Measurements from ENCODE around the gene NR6A1.

Gene NR6A1

DNA sequence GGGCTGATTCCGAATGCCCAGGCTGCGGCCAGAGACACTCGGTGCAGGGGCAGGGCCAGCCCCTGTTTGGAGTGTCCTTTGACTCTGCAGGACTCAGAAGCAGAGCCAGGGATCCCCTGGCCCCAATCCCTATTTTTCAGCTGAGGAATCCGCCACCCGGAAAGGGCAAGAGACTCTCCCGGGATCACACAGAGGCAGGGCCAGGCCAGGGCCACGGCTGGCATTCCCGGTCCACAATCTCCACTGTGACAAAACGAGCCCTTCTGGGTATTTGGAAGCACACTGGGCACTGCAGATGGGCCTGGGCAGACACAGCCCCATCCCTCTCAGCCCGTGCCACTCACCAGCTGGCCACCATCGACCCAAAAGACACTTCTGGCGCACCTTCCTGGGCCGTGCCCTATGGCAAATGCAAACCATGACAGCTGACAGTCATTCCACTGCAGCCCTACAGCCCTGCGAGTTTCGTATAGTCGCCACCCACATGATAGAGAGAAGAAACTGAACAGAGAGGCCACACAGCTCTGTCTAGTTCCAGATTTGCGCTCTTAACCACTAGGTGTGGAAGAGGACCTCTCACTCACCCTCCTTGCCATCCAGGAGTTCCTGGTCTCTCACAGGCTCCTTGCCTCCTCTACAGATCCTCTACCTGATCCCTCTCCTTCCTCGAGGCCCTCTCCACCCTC lies 277.2 kb downstream of the NR6A1 start:
- H3K4me3 ChIP-seq (ENCODE audit: low read length): no peak overlapping the region
- no peaks in the 10 kb centered on the region for H3K27me3 ChIP-seq (ENCODE audit: control insufficient read depth, low read length)
- H3K9me2 ChIP-seq (replicated peaks; ENCODE audit: control insufficient read depth, low read length): no peaks in the 10 kb centered on the region
- no peaks in the 10 kb centered on the region for H3F3A ChIP-seq (ENCODE audit: control insufficient read depth, insufficient read depth)
- H3K36me3 ChIP-seq (ENCODE audit: control insufficient read depth, low read length): no peaks in the 10 kb centered on the region
- H4K20me1 ChIP-seq (ENCODE audit: control insufficient read depth, insufficient read depth, low read depth, low read length): no peaks in the 10 kb centered on the region
- H3K9me3 ChIP-seq (ENCODE audit: control insufficient read depth, insufficient read depth, low read length): no peaks in the 10 kb centered on the region
- no peak overlapping the region for H3K4me2 ChIP-seq (ENCODE audit: low read length)
- no peaks in the 10 kb centered on the region for H3K4me1 ChIP-seq (ENCODE audit: control insufficient read depth, low read length)
- H3K79me2 ChIP-seq (ENCODE audit: control insufficient read depth, low read length): no peaks in the 10 kb centered on the region
- TF ChIP-seq EZH2phosphoT487 (IDR thresholded peaks at IDR 0.05; ENCODE audit: borderline replicate concordance, low read length): no peak
- TF ChIP-seq, protein P1, sequence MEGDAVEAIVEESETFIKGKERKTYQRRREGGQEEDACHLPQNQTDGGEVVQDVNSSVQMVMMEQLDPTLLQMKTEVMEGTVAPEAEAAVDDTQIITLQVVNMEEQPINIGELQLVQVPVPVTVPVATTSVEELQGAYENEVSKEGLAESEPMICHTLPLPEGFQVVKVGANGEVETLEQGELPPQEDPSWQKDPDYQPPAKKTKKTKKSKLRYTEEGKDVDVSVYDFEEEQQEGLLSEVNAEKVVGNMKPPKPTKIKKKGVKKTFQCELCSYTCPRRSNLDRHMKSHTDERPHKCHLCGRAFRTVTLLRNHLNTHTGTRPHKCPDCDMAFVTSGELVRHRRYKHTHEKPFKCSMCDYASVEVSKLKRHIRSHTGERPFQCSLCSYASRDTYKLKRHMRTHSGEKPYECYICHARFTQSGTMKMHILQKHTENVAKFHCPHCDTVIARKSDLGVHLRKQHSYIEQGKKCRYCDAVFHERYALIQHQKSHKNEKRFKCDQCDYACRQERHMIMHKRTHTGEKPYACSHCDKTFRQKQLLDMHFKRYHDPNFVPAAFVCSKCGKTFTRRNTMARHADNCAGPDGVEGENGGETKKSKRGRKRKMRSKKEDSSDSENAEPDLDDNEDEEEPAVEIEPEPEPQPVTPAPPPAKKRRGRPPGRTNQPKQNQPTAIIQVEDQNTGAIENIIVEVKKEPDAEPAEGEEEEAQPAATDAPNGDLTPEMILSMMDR (IDR thresholded peaks at IDR 0.05; ENCODE audit: low read depth, low read length, poor library complexity, severe bottlenecking): no peak
- H3K27ac ChIP-seq (ENCODE audit: low read depth, low read length): no peak overlapping the region

DNA sequence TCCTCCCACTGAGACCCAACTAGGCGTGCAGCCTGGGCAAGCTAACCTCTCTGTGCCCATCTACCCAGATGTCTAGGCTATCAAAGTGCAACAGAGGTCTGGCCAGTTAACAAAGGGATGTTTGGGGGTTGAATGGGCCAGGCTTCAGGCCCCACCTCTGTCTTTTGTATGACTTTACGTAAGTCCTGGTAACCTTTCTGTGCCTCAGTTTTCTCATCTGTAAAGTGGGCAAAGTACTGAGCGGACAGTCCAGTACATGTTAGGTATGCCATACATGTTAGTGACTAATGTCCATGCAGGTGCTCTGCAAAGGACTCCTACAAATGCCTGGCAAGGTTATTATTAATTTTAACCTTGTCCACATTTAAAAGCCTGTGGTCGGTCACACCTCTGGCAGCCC lies 277.9 kb downstream of the NR6A1 start:
- Histone ChIP-seq H3K4me3 (ENCODE audit: low read length) (no peak overlapping the region), H3F3A (ENCODE audit: control insufficient read depth, insufficient read depth) (no peaks in the 10 kb centered on the region), H3K9me2 (replicated peaks; ENCODE audit: control insufficient read depth, low read length) (no peaks in the 10 kb centered on the region), H3K4me1 (ENCODE audit: control insufficient read depth, low read length) (no peaks in the 10 kb centered on the region), H3K4me2 (ENCODE audit: low read length) (no peak overlapping the region), H3K36me3 (ENCODE audit: control insufficient read depth, low read length) (no peaks in the 10 kb centered on the region), H3K27ac (ENCODE audit: low read depth, low read length) (no peak overlapping the region), H3K79me2 (ENCODE audit: control insufficient read depth, low read length) (no peaks in the 10 kb centered on the region), H4K20me1 (ENCODE audit: control insufficient read depth, insufficient read depth, low read depth, low read length) (no peaks in the 10 kb centered on the region), H3K27me3 (ENCODE audit: control insufficient read depth, low read length) (no peaks in the 10 kb centered on the region), H3K9me3 (ENCODE audit: control insufficient read depth, insufficient read depth, low read length) (no peaks in the 10 kb centered on the region)
- TF ChIP-seq, protein P1 (IDR thresholded peaks at IDR 0.05; ENCODE audit: low read depth, low read length, poor library complexity, severe bottlenecking): no peak
- no peak for TF ChIP-seq EZH2phosphoT487 (IDR thresholded peaks at IDR 0.05; ENCODE audit: borderline replicate concordance, low read length)

- Histone ChIP-seq H3K27ac (ENCODE audit: low read depth, low read length) (no peak overlapping the region), H3K79me2 (ENCODE audit: control insufficient read depth, low read length) (no peaks in the 10 kb centered on the region), H3K4me3 (ENCODE audit: low read length) (no peak overlapping the region), H3K9me2 (replicated peaks; ENCODE audit: control insufficient read depth, low read length) (no peaks in the 10 kb centered on the region), H3K36me3 (ENCODE audit: control insufficient read depth, low read length) (no peaks in the 10 kb centered on the region), H3K4me2 (ENCODE audit: low read length) (no peak overlapping the region), H3K9me3 (ENCODE audit: control insufficient read depth, insufficient read depth, low read length) (no peaks in the 10 kb centered on the region), H3K4me1 (ENCODE audit: control insufficient read depth, low read length) (no peaks in the 10 kb centered on the region), H4K20me1 (ENCODE audit: control insufficient read depth, insufficient read depth, low read depth, low read length) (no peaks in the 10 kb centered on the region), H3K27me3 (ENCODE audit: control insufficient read depth, low read length) (no peaks in the 10 kb centered on the region), H3F3A (ENCODE audit: control insufficient read depth, insufficient read depth) (no peaks in the 10 kb centered on the region)
- TF ChIP-seq, protein P1 (IDR thresholded peaks at IDR 0.05; ENCODE audit: low read depth, low read length, poor library complexity, severe bottlenecking): no peak
- TF ChIP-seq EZH2phosphoT487 (IDR thresholded peaks at IDR 0.05; ENCODE audit: borderline replicate concordance, low read length): no peak
Observed at GRCh38 chr9:124492818-124493217, 278.3 kb downstream of the NR6A1 start.
